ENCODE measurements around the gene WRNIP1.

WRNIP1 gene

GRCh38 chr6:2750832-2751231, 14.4 kb upstream of the WRNIP1 start, which contains the start of gene MYLK4:
TSS of gene MYLK4 (minus strand) at chr6:2750922. CDS start at chr6:2749294, 1,628 bp downstream.
- Histone ChIP-seq H3K9me3 (no peaks in the 10 kb centered on the region), H3K36me3 (no peaks in the 10 kb centered on the region), H3K4me3 (ENCODE audit: low read depth, low read length) (no peak within 1 kb of the TSS; the same call in 1 of the 2 replicates), H3K27me3 (peaks cover 55% of the 10 kb centered on the region), H3K4me1 (no peaks in the 10 kb centered on the region; the same call in none of the 2 replicates)
- TF ChIP-seq, protein P1, sequence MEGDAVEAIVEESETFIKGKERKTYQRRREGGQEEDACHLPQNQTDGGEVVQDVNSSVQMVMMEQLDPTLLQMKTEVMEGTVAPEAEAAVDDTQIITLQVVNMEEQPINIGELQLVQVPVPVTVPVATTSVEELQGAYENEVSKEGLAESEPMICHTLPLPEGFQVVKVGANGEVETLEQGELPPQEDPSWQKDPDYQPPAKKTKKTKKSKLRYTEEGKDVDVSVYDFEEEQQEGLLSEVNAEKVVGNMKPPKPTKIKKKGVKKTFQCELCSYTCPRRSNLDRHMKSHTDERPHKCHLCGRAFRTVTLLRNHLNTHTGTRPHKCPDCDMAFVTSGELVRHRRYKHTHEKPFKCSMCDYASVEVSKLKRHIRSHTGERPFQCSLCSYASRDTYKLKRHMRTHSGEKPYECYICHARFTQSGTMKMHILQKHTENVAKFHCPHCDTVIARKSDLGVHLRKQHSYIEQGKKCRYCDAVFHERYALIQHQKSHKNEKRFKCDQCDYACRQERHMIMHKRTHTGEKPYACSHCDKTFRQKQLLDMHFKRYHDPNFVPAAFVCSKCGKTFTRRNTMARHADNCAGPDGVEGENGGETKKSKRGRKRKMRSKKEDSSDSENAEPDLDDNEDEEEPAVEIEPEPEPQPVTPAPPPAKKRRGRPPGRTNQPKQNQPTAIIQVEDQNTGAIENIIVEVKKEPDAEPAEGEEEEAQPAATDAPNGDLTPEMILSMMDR (IDR thresholded peaks at IDR 0.05; ENCODE audit: low read depth, low read length): no peak
- no peak for DNase-seq

GRCh38 chr6:2751871-2752270, 13.3 kb upstream of the WRNIP1 start:
- no peaks in the 10 kb centered on the region for H3K9me3 ChIP-seq
- H3K27me3 ChIP-seq: peaks cover 55% of the 10 kb centered on the region
- DNase-seq: peak; percentile 49
- H3K36me3 ChIP-seq: no peaks in the 10 kb centered on the region
- H3K4me1 ChIP-seq: no peaks in the 10 kb centered on the region; the same call in none of the 2 replicates
- H3K4me3 ChIP-seq (ENCODE audit: low read depth, low read length): no peak overlapping the region
- TF ChIP-seq, protein P1 (IDR thresholded peaks at IDR 0.05; ENCODE audit: low read depth, low read length): no peak

GRCh38 chr6:2752477-2753109, 12.6 kb upstream of the WRNIP1 start:
- H3K4me1 ChIP-seq: no peaks in the 10 kb centered on the region; the same call in none of the 2 replicates
- peaks cover 47% of the 10 kb centered on the region for H3K27me3 ChIP-seq
- H3K4me3 ChIP-seq (ENCODE audit: low read depth, low read length): no peak overlapping the region
- TF ChIP-seq, protein P1 (IDR thresholded peaks at IDR 0.05; ENCODE audit: low read depth, low read length): no peak
- H3K36me3 ChIP-seq: no peaks in the 10 kb centered on the region
- no peaks in the 10 kb centered on the region for H3K9me3 ChIP-seq
- no peak for DNase-seq

DNA sequence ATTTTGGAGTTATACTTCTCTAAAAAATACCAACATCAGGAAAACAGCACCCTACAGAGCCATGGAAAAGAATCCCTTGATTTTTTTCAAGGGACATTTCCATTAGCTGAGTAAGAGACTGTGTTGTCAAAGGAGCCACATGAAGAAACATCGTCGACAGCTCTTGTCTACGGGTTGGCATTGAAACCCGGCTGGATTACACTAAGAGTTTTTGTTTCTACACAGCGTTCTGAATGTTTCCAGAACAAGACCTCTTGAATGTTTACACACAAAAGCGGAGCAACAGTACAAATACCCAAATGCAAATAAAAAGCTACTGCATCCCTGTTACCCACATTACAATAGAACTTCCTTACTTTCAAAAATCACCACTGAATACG, 12.1 kb upstream of the WRNIP1 start:
- H3K27me3 ChIP-seq: peaks cover 42% of the 10 kb centered on the region
- no peaks in the 10 kb centered on the region; the same call in none of the 2 replicates for H3K4me1 ChIP-seq
- H3K4me3 ChIP-seq (ENCODE audit: low read depth, low read length): no peak overlapping the region
- no peaks in the 10 kb centered on the region for H3K9me3 ChIP-seq
- H3K36me3 ChIP-seq: no peaks in the 10 kb centered on the region
- TF ChIP-seq, protein P1 (IDR thresholded peaks at IDR 0.05; ENCODE audit: low read depth, low read length): no peak
- no peak for DNase-seq

- no peak for DNase-seq
- TF ChIP-seq, protein P1 (IDR thresholded peaks at IDR 0.05; ENCODE audit: low read depth, low read length): no peak
- Histone ChIP-seq H3K4me1 (no peaks in the 10 kb centered on the region; the same call in none of the 2 replicates), H3K27me3 (peaks cover 36% of the 10 kb centered on the region), H3K4me3 (ENCODE audit: low read depth, low read length) (no peak overlapping the region), H3K9me3 (no peaks in the 10 kb centered on the region), H3K36me3 (no peaks in the 10 kb centered on the region)
Measured at GRCh38 chr6:2753743-2754142, 11.4 kb upstream of the WRNIP1 start.

GRCh38 chr6:2754393-2754792, 10.8 kb upstream of the WRNIP1 start:
- Histone ChIP-seq H3K4me1 (no peaks in the 10 kb centered on the region; the same call in none of the 2 replicates), H3K9me3 (no peaks in the 10 kb centered on the region), H3K4me3 (ENCODE audit: low read depth, low read length) (no peak overlapping the region), H3K27me3 (peaks cover 29% of the 10 kb centered on the region), H3K36me3 (no peaks in the 10 kb centered on the region)
- TF ChIP-seq, protein P1 (IDR thresholded peaks at IDR 0.05; ENCODE audit: low read depth, low read length): no peak
- DNase-seq: no peak

Measured in BE2C (cell line).